ENCODE results near the gene CCNE1. TPM values are rescaled to one million over a fixed set of nuclear protein-coding genes. Genes with fewer than 3 reads are reported as not detected.

CCNE1 gene
- total RNA-seq, 2 experiments from 2014 or later, result 29.3 to 29.7 TPM

GRCh38 chr19:29858000-29858596, 46.3 kb downstream of the CCNE1 start:
- Mint-ChIP-seq H3K9me3 (no peaks in the 10 kb centered on the region), H3K27ac (no peak overlapping the region), H3K27me3 (peaks cover 20% of the 10 kb centered on the region), H3K4me3 (no peak overlapping the region), H3K36me3 (no peaks in the 10 kb centered on the region), H3K4me1 (ENCODE audit: low read depth) (peaks cover under 1% of the 10 kb centered on the region)
- POLR2A ChIA-PET, result interaction anchor here (0.9 kb wide), 1 partner anchor 14 kb away, joined by 3 read pairs; no protein-coding TSS in a partner anchor
- intact Hi-C loops (cut with micrococcal nuclease), result no loop called here
- CTCF ChIA-PET, result interaction anchor here (0.6 to 2.8 kb wide), 23 partner anchors 10 to 232 kb away, joined by 3 to 28 read pairs (median 3); partner anchors contain the start of gene URI1
- DNase-seq, result peak; percentile 58

GRCh38 chr19:29858621-29859020, 46.8 kb downstream of the CCNE1 start:
- ChIA-PET POLR2A (interaction anchor here (0.9 kb wide), 1 partner anchor 14 kb away, joined by 3 read pairs; no protein-coding TSS in a partner anchor), CTCF (interaction anchor here (0.7 to 2.8 kb wide), 16 partner anchors 9 to 247 kb away, joined by 3 to 28 read pairs (median 3); no protein-coding TSS in a partner anchor)
- no peak overlapping the region for H3K27ac Mint-ChIP-seq
- H3K27me3 Mint-ChIP-seq, result peaks cover 21% of the 10 kb centered on the region
- no peak overlapping the region for H3K4me3 Mint-ChIP-seq
- no peaks in the 10 kb centered on the region for H3K4me1 Mint-ChIP-seq (ENCODE audit: low read depth)
- DNase-seq, result no peak
- intact Hi-C loops (cut with micrococcal nuclease), result no loop called here
- no peaks in the 10 kb centered on the region for H3K9me3 Mint-ChIP-seq
- H3K36me3 Mint-ChIP-seq, result no peaks in the 10 kb centered on the region

- Mint-ChIP-seq H3K36me3 (no peaks in the 10 kb centered on the region), H3K4me1 (ENCODE audit: low read depth) (no peaks in the 10 kb centered on the region), H3K27ac (no peak overlapping the region), H3K4me3 (no peak overlapping the region), H3K27me3 (peaks cover 22% of the 10 kb centered on the region), H3K9me3 (no peaks in the 10 kb centered on the region)
- intact Hi-C loops (cut with micrococcal nuclease), result no loop called here
- ChIA-PET CTCF (interaction anchor here (0.6 to 1.0 kb wide), 2 partner anchors 12 to 101 kb away, joined by 3 to 4 read pairs; no protein-coding TSS in a partner anchor), POLR2A (interaction anchor here (0.6 kb wide), 1 partner anchor 100 kb away, joined by 3 read pairs; no protein-coding TSS in a partner anchor)
- no peak for DNase-seq
Measured at GRCh38 chr19:29860492-29860891, 48.7 kb downstream of the CCNE1 start.

GRCh38 chr19:29861574-29861973, 49.8 kb downstream of the CCNE1 start:
- intact Hi-C loops (cut with micrococcal nuclease), result no loop called here
- POLR2A ChIA-PET, result no interaction called here
- Mint-ChIP-seq H3K4me3 (no peak overlapping the region), H3K27ac (no peak overlapping the region), H3K4me1 (ENCODE audit: low read depth) (no peaks in the 10 kb centered on the region), H3K36me3 (no peaks in the 10 kb centered on the region), H3K27me3 (peaks cover 22% of the 10 kb centered on the region), H3K9me3 (peaks cover under 1% of the 10 kb centered on the region)
- CTCF ChIA-PET, result interaction anchor here (0.6 to 1.3 kb wide), 4 partner anchors 10 to 133 kb away, joined by 3 read pairs; no protein-coding TSS in a partner anchor
- DNase-seq, result no peak

GRCh38 chr19:29866011-29866410, 54.2 kb downstream of the CCNE1 start:
- intact Hi-C loops (cut with micrococcal nuclease), result no loop called here
- POLR2A ChIA-PET, result no interaction called here
- no peak overlapping the region for H3K4me3 Mint-ChIP-seq
- no peaks in the 10 kb centered on the region for H3K36me3 Mint-ChIP-seq
- H3K4me1 Mint-ChIP-seq (ENCODE audit: low read depth), result no peaks in the 10 kb centered on the region
- H3K27ac Mint-ChIP-seq, result no peak overlapping the region
- peaks cover 18% of the 10 kb centered on the region for H3K9me3 Mint-ChIP-seq
- CTCF ChIA-PET, result interaction anchor here (1.1 to 1.3 kb wide), 2 partner anchors 106 to 136 kb away, joined by 5 read pairs; no protein-coding TSS in a partner anchor
- H3K27me3 Mint-ChIP-seq, result peaks cover 15% of the 10 kb centered on the region
- DNase-seq, result no peak

GRCh38 chr19:29867984-29868383, 56.2 kb downstream of the CCNE1 start:
- Mint-ChIP-seq H3K27ac (no peak overlapping the region), H3K36me3 (no peaks in the 10 kb centered on the region), H3K27me3 (peaks cover 17% of the 10 kb centered on the region), H3K4me3 (no peak overlapping the region), H3K4me1 (ENCODE audit: low read depth) (peaks cover 6% of the 10 kb centered on the region), H3K9me3 (peaks cover 18% of the 10 kb centered on the region)
- ChIA-PET POLR2A (no interaction called here), CTCF (interaction anchor here (0.7 to 3.2 kb wide), 3 partner anchors 10 to 108 kb away, joined by 4 to 13 read pairs (median 4); no protein-coding TSS in a partner anchor)
- intact Hi-C loops (cut with micrococcal nuclease), result no loop called here
- no peak for DNase-seq

GRCh38 chr19:29871143-29871542, 59.4 kb downstream of the CCNE1 start:
- Mint-ChIP-seq H3K4me1 (ENCODE audit: low read depth) (peaks cover 6% of the 10 kb centered on the region), H3K27me3 (peaks cover 18% of the 10 kb centered on the region), H3K9me3 (peaks cover 18% of the 10 kb centered on the region), H3K36me3 (no peaks in the 10 kb centered on the region), H3K4me3 (no peak overlapping the region), H3K27ac (no peak overlapping the region)
- ChIA-PET CTCF (interaction anchor here (0.6 to 6.0 kb wide), 7 partner anchors 10 to 347 kb away, joined by 3 to 103 read pairs (median 5); no protein-coding TSS in a partner anchor), POLR2A (no interaction called here)
- no peak for DNase-seq
- intact Hi-C loops (cut with micrococcal nuclease), result loop anchor here (10.0 kb wide), 1 partner anchor 784 kb away; no protein-coding TSS in a partner anchor

GRCh38 chr19:29872224-29872731, 60.5 kb downstream of the CCNE1 start:
- peak; percentile 36 for DNase-seq
- no peak overlapping the region for H3K27ac Mint-ChIP-seq

GRCh38 chr19:29873024-29873800, 61.4 kb downstream of the CCNE1 start:
- intact Hi-C loops (cut with micrococcal nuclease), result loop anchor here (1.0 to 10.0 kb wide), 3 partner anchors 113 to 782 kb away; no protein-coding TSS in a partner anchor
- Mint-ChIP-seq H3K27ac (no peak overlapping the region), H3K4me1 (ENCODE audit: low read depth) (peaks cover 9% of the 10 kb centered on the region), H3K27me3 (peaks cover 18% of the 10 kb centered on the region), H3K4me3 (peak overlapping the region; percentile 52), H3K9me3 (peaks cover 3% of the 10 kb centered on the region), H3K36me3 (no peaks in the 10 kb centered on the region)
- CTCF ChIA-PET, result interaction anchor here (0.8 to 6.0 kb wide), 24 partner anchors 11 to 210 kb away, joined by 3 to 103 read pairs (median 5); partner anchors contain the start of gene URI1
- POLR2A ChIA-PET, result no interaction called here
- DNase-seq, result peak; percentile 73

More at GRCh38 chr19:29872224-29872731, 60.5 kb downstream of the CCNE1 start:
- Mint-ChIP-seq H3K4me3 (peak overlapping the region; percentile 52), H3K36me3 (no peaks in the 10 kb centered on the region), H3K9me3 (peaks cover 12% of the 10 kb centered on the region), H3K4me1 (ENCODE audit: low read depth) (peaks cover 9% of the 10 kb centered on the region), H3K27me3 (peaks cover 18% of the 10 kb centered on the region)
- ChIA-PET CTCF (interaction anchor here (0.8 to 6.0 kb wide), 24 partner anchors 10 to 211 kb away, joined by 3 to 103 read pairs (median 4); partner anchors contain the start of gene URI1), POLR2A (interaction anchor here (0.7 to 0.9 kb wide), 2 partner anchors 14 to 87 kb away, joined by 3 to 4 read pairs; no protein-coding TSS in a partner anchor)
- intact Hi-C loops (cut with micrococcal nuclease), result loop anchor here (10.0 kb wide), 1 partner anchor 783 kb away; no protein-coding TSS in a partner anchor

All from activated CD4-positive, alpha-beta memory T cell treated with anti-CD3 and anti-CD28 coated beads for 36 hours (primary cell).